ENCODE results near the gene PRKCH.

Gene PRKCH

GRCh38 chr14:61453103-61453767, 131.9 kb downstream of the PRKCH start:
- Histone ChIP-seq H3K4me3 (ENCODE audit: low read depth, low read length) (no peak overlapping the region), H3K4me1 (ENCODE audit: control insufficient read depth, insufficient read depth, low read length, unreplicated experiment) (no peaks in the 10 kb centered on the region), H3K27ac (ENCODE audit: low read depth, low read length) (no peak overlapping the region), H3K79me2 (ENCODE audit: control insufficient read depth, insufficient read depth, low read length, unreplicated experiment) (no peaks in the 10 kb centered on the region), H2AFZ (ENCODE audit: low read length, unreplicated experiment) (no peak overlapping the region), H3K27me3 (ENCODE audit: insufficient read depth, low read length) (no peaks in the 10 kb centered on the region), H3K36me3 (ENCODE audit: insufficient read depth, low read length) (no peaks in the 10 kb centered on the region)

GRCh38 chr14:61454545-61454944, 133.2 kb downstream of the PRKCH start:
- H3K4me1 ChIP-seq (ENCODE audit: control insufficient read depth, insufficient read depth, low read length, unreplicated experiment): no peaks in the 10 kb centered on the region
- no peaks in the 10 kb centered on the region for H3K79me2 ChIP-seq (ENCODE audit: control insufficient read depth, insufficient read depth, low read length, unreplicated experiment)
- H3K27me3 ChIP-seq (ENCODE audit: insufficient read depth, low read length): no peaks in the 10 kb centered on the region
- H3K27ac ChIP-seq (ENCODE audit: low read depth, low read length): no peak overlapping the region
- H3K36me3 ChIP-seq (ENCODE audit: insufficient read depth, low read length): no peaks in the 10 kb centered on the region
- H3K4me3 ChIP-seq (ENCODE audit: low read depth, low read length): no peak overlapping the region
- no peak overlapping the region for H2AFZ ChIP-seq (ENCODE audit: low read length, unreplicated experiment)

GRCh38 chr14:61455351-61455750, 134.0 kb downstream of the PRKCH start:
- no peaks in the 10 kb centered on the region for H3K36me3 ChIP-seq (ENCODE audit: insufficient read depth, low read length)
- no peaks in the 10 kb centered on the region for H3K4me1 ChIP-seq (ENCODE audit: control insufficient read depth, insufficient read depth, low read length, unreplicated experiment)
- no peak overlapping the region for H3K4me3 ChIP-seq (ENCODE audit: low read depth, low read length)
- H3K27me3 ChIP-seq (ENCODE audit: insufficient read depth, low read length): no peaks in the 10 kb centered on the region
- no peaks in the 10 kb centered on the region for H3K79me2 ChIP-seq (ENCODE audit: control insufficient read depth, insufficient read depth, low read length, unreplicated experiment)
- H2AFZ ChIP-seq (ENCODE audit: low read length, unreplicated experiment): no peak overlapping the region
- no peak overlapping the region for H3K27ac ChIP-seq (ENCODE audit: low read depth, low read length)

GRCh38 chr14:61456720-61457119, 135.3 kb downstream of the PRKCH start:
- peaks cover 7% of the 10 kb centered on the region for H3K4me1 ChIP-seq (ENCODE audit: control insufficient read depth, insufficient read depth, low read length, unreplicated experiment)
- H2AFZ ChIP-seq (ENCODE audit: low read length, unreplicated experiment): no peak overlapping the region
- H3K79me2 ChIP-seq (ENCODE audit: control insufficient read depth, insufficient read depth, low read length, unreplicated experiment): no peaks in the 10 kb centered on the region
- H3K27me3 ChIP-seq (ENCODE audit: insufficient read depth, low read length): no peaks in the 10 kb centered on the region
- H3K36me3 ChIP-seq (ENCODE audit: insufficient read depth, low read length): no peaks in the 10 kb centered on the region
- H3K4me3 ChIP-seq (ENCODE audit: low read depth, low read length): no peak overlapping the region
- no peak overlapping the region for H3K27ac ChIP-seq (ENCODE audit: low read depth, low read length)

GRCh38 chr14:61458766-61459165, 137.4 kb downstream of the PRKCH start:
- H3K4me3 ChIP-seq (ENCODE audit: low read depth, low read length): no peak overlapping the region
- H2AFZ ChIP-seq (ENCODE audit: low read length, unreplicated experiment): no peak overlapping the region
- peaks cover 25% of the 10 kb centered on the region for H3K4me1 ChIP-seq (ENCODE audit: control insufficient read depth, insufficient read depth, low read length, unreplicated experiment)
- H3K36me3 ChIP-seq (ENCODE audit: insufficient read depth, low read length): no peaks in the 10 kb centered on the region
- H3K79me2 ChIP-seq (ENCODE audit: control insufficient read depth, insufficient read depth, low read length, unreplicated experiment): peaks cover 17% of the 10 kb centered on the region
- no peak overlapping the region for H3K27ac ChIP-seq (ENCODE audit: low read depth, low read length)
- H3K27me3 ChIP-seq (ENCODE audit: insufficient read depth, low read length): no peaks in the 10 kb centered on the region

GRCh38 chr14:61459229-61459628, 137.8 kb downstream of the PRKCH start:
- peaks cover 28% of the 10 kb centered on the region for H3K4me1 ChIP-seq (ENCODE audit: control insufficient read depth, insufficient read depth, low read length, unreplicated experiment)
- no peak overlapping the region for H3K4me3 ChIP-seq (ENCODE audit: low read depth, low read length)
- H3K36me3 ChIP-seq (ENCODE audit: insufficient read depth, low read length): no peaks in the 10 kb centered on the region
- no peak overlapping the region for H3K27ac ChIP-seq (ENCODE audit: low read depth, low read length)
- peaks cover 22% of the 10 kb centered on the region for H3K79me2 ChIP-seq (ENCODE audit: control insufficient read depth, insufficient read depth, low read length, unreplicated experiment)
- no peaks in the 10 kb centered on the region for H3K27me3 ChIP-seq (ENCODE audit: insufficient read depth, low read length)
- H2AFZ ChIP-seq (ENCODE audit: low read length, unreplicated experiment): no peak overlapping the region

- H3K79me2 ChIP-seq (ENCODE audit: control insufficient read depth, insufficient read depth, low read length, unreplicated experiment): peaks cover 29% of the 10 kb centered on the region
- H3K36me3 ChIP-seq (ENCODE audit: insufficient read depth, low read length): no peaks in the 10 kb centered on the region
- no peak overlapping the region for H3K4me3 ChIP-seq (ENCODE audit: low read depth, low read length)
- peaks cover 29% of the 10 kb centered on the region for H3K4me1 ChIP-seq (ENCODE audit: control insufficient read depth, insufficient read depth, low read length, unreplicated experiment)
- H3K27me3 ChIP-seq (ENCODE audit: insufficient read depth, low read length): no peaks in the 10 kb centered on the region
- H2AFZ ChIP-seq (ENCODE audit: low read length, unreplicated experiment): no peak overlapping the region
- H3K27ac ChIP-seq (ENCODE audit: low read depth, low read length): no peak overlapping the region
These were observed 138.7 kb downstream of the PRKCH start for GRCh38 chr14:61460063-61460462.

GRCh38 chr14:61460718-61461611, 139.6 kb downstream of the PRKCH start:
- peaks cover 38% of the 10 kb centered on the region for H3K79me2 ChIP-seq (ENCODE audit: control insufficient read depth, insufficient read depth, low read length, unreplicated experiment)
- H3K4me1 ChIP-seq (ENCODE audit: control insufficient read depth, insufficient read depth, low read length, unreplicated experiment): peaks cover 38% of the 10 kb centered on the region
- H2AFZ ChIP-seq (ENCODE audit: low read length, unreplicated experiment): no peak overlapping the region
- no peaks in the 10 kb centered on the region for H3K36me3 ChIP-seq (ENCODE audit: insufficient read depth, low read length)
- no peaks in the 10 kb centered on the region for H3K27me3 ChIP-seq (ENCODE audit: insufficient read depth, low read length)
- peak overlapping the region; percentile 36 for H3K27ac ChIP-seq (ENCODE audit: low read depth, low read length)
- H3K4me3 ChIP-seq (ENCODE audit: low read depth, low read length): no peak overlapping the region

- Histone ChIP-seq H3K4me3 (ENCODE audit: low read depth, low read length) (no peak overlapping the region), H3K4me1 (ENCODE audit: control insufficient read depth, insufficient read depth, low read length, unreplicated experiment) (peaks cover 46% of the 10 kb centered on the region), H3K27ac (ENCODE audit: low read depth, low read length) (peak overlapping the region; percentile 95), H3K36me3 (ENCODE audit: insufficient read depth, low read length) (no peaks in the 10 kb centered on the region), H3K79me2 (ENCODE audit: control insufficient read depth, insufficient read depth, low read length, unreplicated experiment) (peaks cover 43% of the 10 kb centered on the region), H2AFZ (ENCODE audit: low read length, unreplicated experiment) (no peak overlapping the region), H3K27me3 (ENCODE audit: insufficient read depth, low read length) (no peaks in the 10 kb centered on the region)
These were observed 140.5 kb downstream of the PRKCH start for GRCh38 chr14:61461808-61462275.

- Histone ChIP-seq H3K4me1 (ENCODE audit: control insufficient read depth, insufficient read depth, low read length, unreplicated experiment) (peaks cover 52% of the 10 kb centered on the region), H3K36me3 (ENCODE audit: insufficient read depth, low read length) (no peaks in the 10 kb centered on the region), H3K27ac (ENCODE audit: low read depth, low read length) (peak overlapping the region; percentile 95), H2AFZ (ENCODE audit: low read length, unreplicated experiment) (no peak overlapping the region), H3K27me3 (ENCODE audit: insufficient read depth, low read length) (no peaks in the 10 kb centered on the region), H3K79me2 (ENCODE audit: control insufficient read depth, insufficient read depth, low read length, unreplicated experiment) (peaks cover 52% of the 10 kb centered on the region), H3K4me3 (ENCODE audit: low read depth, low read length) (peak overlapping the region; percentile 28)
These were observed 141.3 kb downstream of the PRKCH start for GRCh38 chr14:61462566-61463193.
